GM19193 (cell line): ENCODE results near the gene CREB3L2.

Source experiments
- POLR2A ChIP-seq: IDR thresholded peaks from 4 replicates; pipeline ENCODE4 v1.6.1; 2011; ENCODE audit not compliant: insufficient read depth, insufficient read length; ENCODE audit errors: extremely low read depth

CREB3L2 gene

GRCh38 chr7:137828456-137828855 is 173.4 kb downstream of the CREB3L2 start:
- TF ChIP-seq POLR2A = no peak

GRCh38 chr7:137825489-137825888 is 176.4 kb downstream of the CREB3L2 start:
- no peak for TF ChIP-seq POLR2A
